Measurements from ENCODE around the gene CIT. TPM values are rescaled to one million over a fixed set of nuclear protein-coding genes. Genes with fewer than 3 reads are reported as not detected.

Gene CIT
- polyA plus RNA-seq, 3 donors: 18.3 to 26.7 (median 19.1) TPM

DNA sequence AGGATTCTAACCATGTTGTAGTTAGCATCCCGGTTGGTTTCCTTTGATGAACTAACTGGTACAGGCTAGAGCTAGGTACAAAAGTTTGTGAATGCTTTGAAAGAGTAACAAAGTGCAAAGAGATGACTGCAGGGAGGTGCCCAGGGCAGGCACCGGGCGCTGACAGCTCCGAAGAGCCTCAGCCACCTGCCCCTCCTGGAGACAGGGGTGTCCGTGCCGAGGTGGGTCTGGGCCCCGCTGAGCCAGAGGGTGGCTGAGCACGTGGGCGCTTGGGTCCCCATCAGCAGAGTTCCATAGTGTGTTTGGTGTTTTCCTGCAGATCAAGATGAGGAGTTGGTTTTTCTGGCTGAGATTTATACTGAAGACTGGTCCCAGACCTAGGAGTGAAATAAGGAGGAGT, 189.2 kb downstream of the CIT start:
- no peak for DNase-seq (ENCODE audit: extremely low read depth in 1 of 11, low read depth in 9 of 11, low spot score in 4 of 11)

DNA sequence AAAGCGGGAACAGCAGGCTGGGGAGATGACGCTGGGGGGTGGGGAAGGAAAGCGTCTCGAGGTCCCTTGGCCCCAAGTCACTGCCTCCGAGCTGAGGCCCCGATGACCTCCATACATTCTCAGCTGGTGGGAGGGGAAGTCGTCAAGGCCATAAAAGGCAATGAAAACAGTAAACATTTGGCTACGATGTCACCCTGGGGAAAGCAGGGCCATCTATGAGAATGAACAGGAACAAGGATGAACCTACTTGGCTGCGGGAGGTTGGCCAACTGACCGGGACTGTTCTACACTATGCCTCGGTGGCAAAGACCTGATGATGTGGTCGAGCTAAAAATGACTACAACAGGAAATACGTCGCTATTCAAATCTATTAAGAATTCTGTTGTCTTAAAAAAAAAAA, 189.7 kb downstream of the CIT start:
- peak in 1 of 11 donors; percentile 60 for DNase-seq (ENCODE audit: extremely low read depth in 1 of 11, low read depth in 9 of 11, low spot score in 4 of 11)

DNA sequence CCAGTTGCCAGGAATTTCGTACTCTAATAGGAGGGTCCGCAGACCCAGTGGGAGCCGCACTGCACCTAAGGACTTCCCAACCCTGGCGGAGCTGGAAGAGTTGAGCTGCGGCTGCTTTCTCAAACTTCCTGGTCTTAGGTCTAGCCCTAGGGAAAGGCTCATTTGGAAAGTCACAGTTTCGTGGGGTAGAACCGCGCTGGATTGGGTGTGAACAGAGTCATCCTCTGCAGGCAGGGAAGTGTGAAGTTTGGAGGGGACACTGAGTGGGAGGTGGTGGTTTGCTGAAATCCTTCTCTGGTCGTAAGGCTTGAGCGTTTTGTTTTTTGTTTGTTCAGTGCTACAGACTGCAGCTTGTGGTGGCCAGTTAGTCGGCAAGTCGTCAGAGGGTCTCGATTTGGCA, 190.3 kb downstream of the CIT start:
- DNase-seq (ENCODE audit: extremely low read depth in 1 of 11, low read depth in 9 of 11, low spot score in 4 of 11): no peak

DNA sequence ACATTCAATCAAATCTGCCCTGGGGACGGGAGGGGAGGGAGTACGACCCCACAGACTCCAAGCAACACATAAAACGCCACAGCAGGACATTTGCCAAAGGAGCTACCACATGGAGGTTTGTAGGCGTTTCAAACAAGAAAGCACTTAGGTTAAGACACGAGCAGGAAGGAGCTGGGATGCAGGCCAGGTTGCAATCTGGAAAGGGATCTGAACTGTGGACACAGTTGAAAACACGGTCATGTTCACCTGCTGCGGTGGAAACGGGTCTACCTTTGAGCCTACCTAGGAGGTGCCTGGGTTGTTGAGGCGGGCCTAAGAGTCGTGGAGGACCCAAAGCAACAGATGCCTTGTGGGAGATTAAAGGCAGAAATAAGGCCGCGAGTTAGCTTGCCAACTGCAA, 190.8 kb downstream of the CIT start:
- no peak for DNase-seq (ENCODE audit: extremely low read depth in 1 of 11, low read depth in 9 of 11, low spot score in 4 of 11)

DNA sequence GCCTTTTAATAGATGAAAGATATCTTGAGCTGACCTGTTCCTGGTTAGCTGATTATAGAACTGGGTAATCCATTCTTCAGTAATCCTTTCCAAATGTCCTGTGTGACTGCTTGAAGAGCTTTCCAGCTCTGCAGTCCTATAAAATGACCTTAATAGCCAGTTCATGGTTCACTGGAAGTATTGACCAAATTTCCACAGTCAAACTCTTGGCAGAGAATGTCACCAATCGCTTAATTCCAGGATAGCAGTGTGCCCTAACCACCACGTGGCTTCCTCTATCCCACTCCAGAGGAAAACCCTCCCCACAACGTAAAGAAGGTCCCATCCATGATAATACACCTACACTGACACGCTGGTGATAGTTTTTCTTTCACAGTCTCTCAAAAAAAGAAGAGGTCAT, 191.7 kb downstream of the CIT start:
- DNase-seq (ENCODE audit: extremely low read depth in 1 of 11, low read depth in 9 of 11, low spot score in 4 of 11): no peak

DNA sequence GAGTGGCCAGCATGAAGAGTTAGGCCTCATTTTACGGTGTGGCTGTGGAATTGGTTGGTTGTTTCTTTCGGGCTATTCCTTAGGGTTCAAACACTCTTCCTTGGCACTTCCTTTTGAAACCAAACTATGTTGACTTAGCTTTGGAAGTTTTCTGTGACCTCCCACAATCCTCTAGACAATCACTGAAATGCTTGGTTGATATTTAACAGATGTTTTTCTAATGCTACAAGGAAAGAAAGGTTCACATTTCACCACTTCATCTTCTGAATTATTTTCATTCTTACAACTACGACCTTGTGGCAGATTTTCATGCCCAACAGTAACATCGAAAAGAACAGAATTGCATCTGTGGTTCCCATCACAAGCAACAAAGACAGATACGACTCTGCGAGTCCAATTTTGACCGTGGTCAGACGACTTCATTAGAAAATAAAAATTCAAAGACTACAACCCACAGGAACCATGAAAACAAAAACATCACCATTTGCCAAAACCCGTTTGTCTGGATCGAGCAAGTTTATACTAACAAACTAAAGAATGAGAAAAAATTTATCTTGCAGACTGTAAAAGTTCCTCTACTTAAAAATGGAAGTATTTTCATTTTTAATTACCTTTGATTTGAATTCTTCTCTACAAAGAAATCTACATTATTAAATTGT, 192.3 kb downstream of the CIT start:
- no peak for DNase-seq (ENCODE audit: extremely low read depth in 1 of 11, low read depth in 9 of 11, low spot score in 4 of 11)

DNA sequence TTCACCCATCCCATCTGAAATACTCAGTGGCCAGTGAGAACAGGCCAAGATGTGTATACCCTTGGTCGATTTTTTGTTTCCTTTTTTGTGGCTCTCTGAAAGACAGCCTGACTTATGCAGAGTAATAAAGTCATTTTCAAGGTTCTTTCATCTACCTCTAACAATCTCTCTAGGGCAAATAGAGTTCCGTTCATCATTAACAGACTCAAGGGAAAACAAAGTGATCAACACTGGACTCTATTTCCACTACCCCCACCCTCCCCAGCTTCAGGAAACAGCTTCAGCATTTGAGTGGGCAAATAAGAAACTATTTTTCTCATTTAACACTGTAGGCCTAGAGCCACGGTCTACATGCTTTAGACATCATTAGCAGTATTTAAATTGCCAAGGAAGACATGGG, 193.3 kb downstream of the CIT start:
- DNase-seq (ENCODE audit: extremely low read depth in 1 of 11, low read depth in 9 of 11, low spot score in 4 of 11): peak in 1 of 11 donors; percentile 67

DNA sequence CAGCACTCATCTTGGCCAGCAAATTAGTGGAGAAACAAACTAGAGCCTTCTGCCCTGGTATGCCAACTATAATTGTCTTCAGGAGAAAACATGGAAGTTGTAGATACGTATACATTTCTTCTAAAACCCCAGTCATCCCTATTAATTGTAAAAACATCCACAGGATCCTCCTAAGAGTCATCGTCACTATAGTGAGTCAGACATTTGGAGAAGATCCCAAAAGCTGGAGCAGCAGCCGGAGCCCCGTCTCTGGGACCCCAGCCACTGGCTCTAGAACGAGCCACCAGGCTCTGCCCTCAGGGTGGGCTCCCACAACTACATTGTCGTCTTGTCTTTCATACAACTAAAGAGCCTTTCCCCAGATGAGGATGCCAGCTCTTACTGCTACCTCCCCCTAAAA, 193.7 kb downstream of the CIT start:
- no peak for DNase-seq (ENCODE audit: extremely low read depth in 1 of 11, low read depth in 9 of 11, low spot score in 4 of 11)

DNA sequence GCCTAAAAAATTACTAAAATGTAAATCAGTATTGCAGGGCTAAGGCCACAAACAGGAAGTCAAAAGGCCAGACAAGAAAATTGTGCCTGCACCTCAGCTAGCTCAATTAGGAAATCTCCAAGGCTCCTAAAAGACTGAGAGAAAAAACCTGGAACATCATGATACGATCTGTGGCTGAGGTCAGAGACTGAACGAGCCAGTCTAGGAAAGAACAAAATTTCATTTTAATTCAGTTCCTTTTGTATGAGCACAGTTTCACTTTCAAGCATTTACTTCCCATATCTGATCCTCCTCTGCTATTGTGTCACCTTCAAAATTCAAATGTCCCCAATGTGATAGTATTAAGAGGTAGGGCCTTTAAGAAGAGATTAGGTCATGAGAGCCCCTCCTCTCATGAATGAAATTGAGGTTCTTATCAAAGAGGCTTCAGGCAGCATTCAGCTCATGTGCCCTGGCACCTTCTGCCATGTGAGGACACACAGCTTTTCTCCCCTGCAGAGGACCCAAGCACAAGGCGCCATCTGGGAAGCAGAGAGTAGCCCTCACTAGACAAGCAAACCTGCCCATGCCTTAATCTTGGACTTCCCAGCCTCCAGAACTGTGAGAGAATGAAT, 194.4 kb downstream of the CIT start:
- DNase-seq (ENCODE audit: extremely low read depth in 1 of 11, low read depth in 9 of 11, low spot score in 4 of 11): no peak

DNA sequence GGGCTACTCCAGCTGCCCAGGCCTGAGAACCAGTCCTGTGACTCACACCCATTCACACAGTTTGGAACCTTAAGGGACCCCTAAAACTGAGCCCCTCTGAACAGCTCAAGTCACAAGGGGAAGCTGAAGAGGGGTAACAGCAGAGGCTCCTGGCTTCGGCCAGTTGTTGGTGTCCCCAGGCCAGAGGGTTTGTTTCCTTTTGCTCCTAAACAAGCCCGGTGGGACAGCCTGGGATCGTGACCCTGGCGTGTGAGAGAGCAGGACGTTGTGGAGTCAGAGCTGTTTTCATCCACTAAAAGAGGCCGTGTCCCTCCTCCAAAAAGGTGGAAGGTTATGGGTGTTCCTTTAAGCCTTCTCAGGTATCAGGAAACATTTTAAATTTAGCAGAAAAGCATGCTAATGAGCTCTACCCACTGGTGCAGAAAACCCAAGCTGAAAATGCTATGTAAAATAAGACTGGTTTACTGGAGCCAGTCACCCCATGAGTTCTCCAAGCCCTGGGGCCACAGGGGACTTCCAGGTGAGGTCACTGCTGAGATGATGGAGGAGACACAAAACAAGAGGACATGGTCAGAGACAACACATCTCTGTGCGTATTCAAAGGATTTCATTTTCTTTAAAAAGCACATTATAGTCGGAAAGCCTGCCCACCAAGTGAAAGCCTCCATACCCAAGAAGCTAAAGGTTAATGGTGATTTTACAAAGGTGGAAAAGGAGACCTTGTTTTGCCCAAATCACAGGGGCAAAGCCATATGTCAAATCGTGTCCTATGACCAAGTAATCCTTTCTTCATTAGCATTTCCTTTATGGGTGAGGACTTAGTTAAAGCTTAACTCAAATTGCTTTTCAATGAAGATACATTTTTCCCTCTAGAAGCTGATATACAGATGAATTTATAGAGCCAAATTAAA, 195.1 kb downstream of the CIT start:
- peak in 1 of 11 donors; percentile 46 for DNase-seq (ENCODE audit: extremely low read depth in 1 of 11, low read depth in 9 of 11, low spot score in 4 of 11)

DNA sequence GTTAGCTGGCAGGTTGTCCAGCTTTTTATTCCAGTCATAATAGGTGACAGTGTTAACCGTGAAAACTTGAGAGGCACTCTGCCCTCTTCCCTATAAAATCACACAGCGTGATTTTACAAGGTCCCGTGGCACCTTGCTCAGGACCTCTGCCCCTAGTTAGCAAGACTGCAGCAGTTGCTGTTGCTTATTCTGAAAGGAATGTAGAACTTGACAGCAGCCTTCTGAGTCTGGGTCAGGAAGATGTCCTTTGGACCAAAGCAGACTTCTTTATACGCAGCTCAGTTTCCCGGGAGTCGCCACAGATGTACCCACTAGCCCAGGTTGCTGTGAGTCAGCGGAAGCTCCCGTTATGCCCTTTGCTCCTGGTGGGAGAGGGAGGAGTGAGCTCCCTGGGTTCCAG, 196.0 kb downstream of the CIT start:
- DNase-seq (ENCODE audit: extremely low read depth in 1 of 11, low read depth in 9 of 11, low spot score in 4 of 11): no peak

DNA sequence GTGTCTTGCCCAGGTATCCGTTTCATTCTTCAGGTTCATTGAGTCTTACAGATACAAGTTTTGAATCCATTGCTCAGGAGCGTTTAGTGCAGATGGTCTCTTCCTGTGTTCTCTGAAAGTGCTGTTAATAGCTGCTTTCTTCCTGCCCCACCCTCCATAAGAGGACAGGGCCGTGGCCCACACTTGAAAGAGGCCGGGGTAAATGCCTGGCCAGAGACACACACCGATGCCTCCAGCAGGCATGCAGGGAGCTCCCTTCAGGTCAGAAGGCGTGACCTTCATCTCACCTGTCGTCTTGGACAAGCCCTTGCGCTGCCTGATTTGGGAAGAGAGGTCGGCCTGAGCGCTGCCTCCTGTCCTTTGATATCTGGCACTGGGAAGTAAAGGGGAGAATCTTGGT, 197.6 kb downstream of the CIT start:
- DNase-seq (ENCODE audit: extremely low read depth in 1 of 11, low read depth in 9 of 11, low spot score in 4 of 11): no peak

DNA sequence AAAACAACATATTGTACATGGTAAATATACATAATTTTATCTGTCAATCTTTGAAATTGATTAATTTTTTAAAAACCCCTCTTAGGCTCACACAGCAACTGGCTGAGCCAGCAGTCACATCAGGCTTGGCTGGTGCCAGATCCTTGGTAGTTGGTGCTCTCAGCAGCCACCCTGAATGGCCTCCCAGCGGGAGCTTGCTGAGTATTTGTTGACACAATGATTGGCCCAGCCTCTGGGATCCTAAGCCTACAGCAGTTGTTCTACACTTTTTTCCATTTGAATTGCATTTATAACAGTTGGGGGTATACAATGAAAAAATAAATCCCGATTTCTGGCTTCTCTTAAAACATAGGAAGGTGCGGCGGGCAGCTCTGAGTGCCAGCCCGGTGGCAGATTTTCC, 198.0 kb downstream of the CIT start:
- DNase-seq (ENCODE audit: extremely low read depth in 1 of 11, low read depth in 9 of 11, low spot score in 4 of 11): no peak

DNA sequence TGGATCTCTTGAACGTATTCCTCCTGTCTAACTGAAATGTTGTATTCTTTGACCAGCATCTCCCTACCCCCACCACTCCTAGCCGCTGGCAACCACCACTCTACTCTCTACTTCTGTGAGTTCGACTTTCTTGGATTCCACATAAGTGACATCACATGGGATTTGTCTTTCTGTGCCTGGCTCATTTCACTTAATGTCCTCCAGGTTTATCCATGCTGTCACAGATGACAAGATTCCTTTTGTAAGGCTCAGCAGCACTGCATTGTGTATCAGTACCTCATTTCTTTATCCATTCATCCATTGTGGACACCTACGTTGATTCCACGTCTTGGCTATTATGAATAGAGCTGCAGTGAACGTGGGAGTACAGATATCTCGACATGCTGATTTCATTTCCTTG, 198.7 kb downstream of the CIT start:
- DNase-seq (ENCODE audit: extremely low read depth in 1 of 11, low read depth in 9 of 11, low spot score in 4 of 11): no peak

DNA sequence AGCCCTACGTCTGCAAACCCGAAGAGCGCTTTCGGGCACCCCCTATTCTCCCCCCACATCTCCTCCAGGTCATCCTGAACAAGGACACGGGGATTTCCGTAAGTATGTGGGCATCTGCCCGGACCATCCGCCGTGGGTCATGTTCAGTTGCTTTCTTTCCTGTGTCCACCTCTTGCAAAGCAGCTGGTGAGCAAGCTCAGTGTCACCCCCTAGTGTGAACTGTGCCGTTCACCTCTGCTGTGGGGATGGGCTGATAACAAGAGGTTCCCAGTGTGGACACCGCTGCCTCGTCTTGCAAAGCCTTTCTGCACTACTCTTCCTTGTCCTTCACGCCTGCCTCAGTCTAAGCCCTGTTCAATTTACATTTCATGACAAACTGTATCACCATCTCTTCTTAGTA, 200.5 kb downstream of the CIT start:
- no peak for DNase-seq (ENCODE audit: extremely low read depth in 1 of 11, low read depth in 9 of 11, low spot score in 4 of 11)

DNA sequence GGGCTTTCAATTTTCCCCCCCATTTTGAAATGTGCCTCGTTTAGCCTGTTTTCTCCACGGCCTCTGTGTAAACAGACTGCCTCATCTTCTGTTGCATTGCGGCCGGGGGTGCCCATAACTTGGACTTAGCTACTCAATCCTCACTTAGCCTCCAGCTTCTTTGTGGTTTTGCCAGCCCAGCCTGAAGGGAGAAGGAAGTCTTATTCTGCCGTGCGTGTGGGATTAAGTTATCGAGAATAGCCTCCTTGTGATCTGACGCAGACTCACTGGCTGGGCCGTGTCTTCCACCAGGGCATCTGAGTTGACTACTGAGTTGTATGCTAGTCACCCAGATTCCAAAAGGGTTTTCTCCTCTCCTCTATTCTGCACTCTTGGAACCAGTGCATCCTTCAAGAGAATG, 201.1 kb downstream of the CIT start:
- DNase-seq (ENCODE audit: extremely low read depth in 1 of 11, low read depth in 9 of 11, low spot score in 4 of 11): no peak

DNA sequence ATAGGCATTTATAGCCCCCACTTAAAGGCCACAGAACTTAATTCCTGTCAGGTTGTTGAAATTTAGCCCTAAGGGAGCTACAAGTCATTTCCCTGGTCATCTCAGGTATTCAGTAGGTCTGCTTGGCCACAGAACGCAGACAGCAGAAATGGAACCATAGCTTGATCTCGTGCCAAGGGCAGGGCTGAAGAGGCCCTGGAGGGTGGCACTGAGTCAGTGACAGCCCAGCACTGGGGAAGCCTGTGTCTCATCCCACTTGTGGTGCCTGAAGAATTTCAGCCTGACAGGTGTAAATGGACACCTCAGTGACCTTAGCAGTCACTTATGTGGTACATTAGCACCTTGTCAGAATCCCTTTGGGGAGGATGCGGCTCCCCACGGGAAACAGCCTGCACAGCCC, 202.6 kb downstream of the CIT start:
- DNase-seq (ENCODE audit: extremely low read depth in 1 of 11, low read depth in 9 of 11, low spot score in 4 of 11): no peak

DNA sequence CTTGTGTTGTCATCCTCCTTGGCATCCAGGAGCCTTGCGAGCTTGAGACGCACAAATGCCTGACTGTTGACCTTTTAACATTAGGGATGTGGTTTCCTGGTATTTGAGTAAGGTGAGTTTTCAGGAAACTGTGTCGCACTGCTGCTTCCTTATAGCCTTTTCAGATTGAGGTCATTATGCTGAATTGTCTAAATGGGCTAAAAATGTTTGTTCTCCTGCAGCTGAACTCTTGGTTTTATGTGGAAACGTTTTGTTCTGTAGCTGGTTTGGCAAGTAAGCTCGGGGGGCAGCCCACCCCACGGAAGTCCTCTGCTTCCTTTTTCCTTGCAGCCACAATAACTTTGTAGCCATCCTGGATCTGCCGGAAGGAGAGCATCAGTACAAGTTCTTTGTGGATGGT, 203.5 kb downstream of the CIT start:
- DNase-seq (ENCODE audit: extremely low read depth in 1 of 11, low read depth in 9 of 11, low spot score in 4 of 11): peak in 1 of 11 donors; percentile 48

DNA sequence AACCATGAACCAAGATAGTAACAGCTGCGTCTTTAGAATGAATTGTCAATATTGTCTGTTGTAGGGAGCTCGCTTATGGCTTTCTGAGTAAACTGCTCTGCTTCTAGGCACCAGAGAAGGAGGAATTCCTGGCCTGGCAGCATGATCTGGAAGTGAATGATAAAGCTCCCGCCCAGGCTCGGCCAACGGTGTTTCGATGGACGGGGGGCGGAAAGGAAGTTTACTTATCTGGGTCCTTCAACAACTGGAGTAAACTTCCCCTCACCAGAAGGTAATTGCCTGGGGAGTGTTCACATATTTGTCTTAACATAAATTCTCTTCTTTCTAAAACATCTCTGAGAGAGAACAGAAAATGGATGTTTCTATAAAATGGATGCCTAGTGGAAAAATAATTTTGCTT, 204.9 kb downstream of the CIT start:
- no peak for DNase-seq (ENCODE audit: extremely low read depth in 1 of 11, low read depth in 9 of 11, low spot score in 4 of 11)

DNA sequence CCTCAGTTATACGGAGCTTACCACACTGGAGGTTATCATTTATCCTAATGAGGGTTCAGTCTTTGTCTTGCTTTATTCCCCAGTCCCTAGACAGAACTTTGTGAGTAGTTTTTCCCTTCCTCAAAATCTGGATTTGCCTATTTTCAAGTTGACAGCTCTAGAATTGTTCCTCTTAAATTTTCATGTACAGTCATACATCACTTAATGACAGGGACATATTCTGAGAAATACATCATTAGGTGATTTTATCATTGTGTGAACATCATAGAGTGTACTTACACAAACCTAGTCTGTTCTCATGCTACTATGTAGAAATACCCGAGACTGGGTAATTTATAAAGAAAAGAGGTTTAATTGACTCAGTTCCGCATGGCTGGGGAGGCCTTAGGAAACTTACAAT, 206.1 kb downstream of the CIT start:
- no peak for DNase-seq (ENCODE audit: extremely low read depth in 1 of 11, low read depth in 9 of 11, low spot score in 4 of 11)

Measured in renal cortex interstitium (tissue), 11 donors.